HG03571 (cell line): ENCODE data around the gene EDA2R.

Experiments
- ATAC-seq: cut with Tn5 transposase; IDR thresholded peaks from one replicate; pipeline ENCODE4 v1.9.1; 2021; ENCODE audit not compliant: unreplicated experiment

EDA2R gene, protein sequence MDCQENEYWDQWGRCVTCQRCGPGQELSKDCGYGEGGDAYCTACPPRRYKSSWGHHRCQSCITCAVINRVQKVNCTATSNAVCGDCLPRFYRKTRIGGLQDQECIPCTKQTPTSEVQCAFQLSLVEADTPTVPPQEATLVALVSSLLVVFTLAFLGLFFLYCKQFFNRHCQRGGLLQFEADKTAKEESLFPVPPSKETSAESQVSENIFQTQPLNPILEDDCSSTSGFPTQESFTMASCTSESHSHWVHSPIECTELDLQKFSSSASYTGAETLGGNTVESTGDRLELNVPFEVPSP

DNA sequence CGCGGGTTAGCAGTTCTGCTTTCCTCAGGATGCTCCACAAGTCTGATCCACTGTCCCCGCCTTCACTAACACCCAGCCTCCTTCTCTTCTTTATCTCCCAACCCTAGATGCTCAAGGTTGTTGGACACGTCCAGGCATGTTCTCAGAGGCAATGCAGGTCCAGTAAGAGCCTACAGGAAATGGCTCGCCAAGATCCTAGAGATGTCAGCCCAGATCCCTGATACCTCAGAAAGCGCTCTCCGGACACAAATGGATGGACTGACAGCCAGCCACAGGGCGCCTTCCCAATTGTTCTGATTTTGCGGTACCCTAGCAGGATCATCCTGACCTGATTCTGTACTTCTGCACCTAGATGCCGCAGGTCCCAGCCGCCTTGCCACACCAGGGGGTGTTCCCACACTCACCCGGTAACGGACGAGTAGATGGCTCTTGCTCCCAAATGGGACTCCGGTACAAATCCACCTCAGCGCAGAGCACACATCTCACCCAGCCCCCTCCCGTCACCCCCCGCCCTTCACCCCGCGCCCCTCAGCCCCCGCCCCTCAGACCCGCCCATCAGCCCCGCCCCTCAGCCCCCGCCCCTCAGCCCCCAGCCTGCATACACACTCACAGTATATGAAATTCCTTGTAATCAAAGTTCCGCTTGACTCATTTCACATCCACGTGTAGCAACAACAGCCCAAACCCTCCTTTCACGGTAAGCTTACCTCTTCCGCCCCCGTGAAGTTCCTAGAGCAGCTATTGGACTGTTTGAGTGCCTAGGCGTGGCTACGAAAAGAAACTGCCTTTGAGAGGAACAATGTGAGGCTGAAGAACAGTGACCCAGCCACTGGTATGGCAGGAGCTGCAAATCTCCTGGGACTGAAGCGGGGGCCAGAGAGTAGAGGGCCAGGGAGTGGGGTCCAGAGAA, at the start of gene EDA2R:
Gene EDA2R, minus strand, starts transcription at position 488 of the 910 bp plus-strand sequence. CDS start 23,058 bp downstream, outside the sequence.
- peak; percentile 92 for ATAC-seq

DNA sequence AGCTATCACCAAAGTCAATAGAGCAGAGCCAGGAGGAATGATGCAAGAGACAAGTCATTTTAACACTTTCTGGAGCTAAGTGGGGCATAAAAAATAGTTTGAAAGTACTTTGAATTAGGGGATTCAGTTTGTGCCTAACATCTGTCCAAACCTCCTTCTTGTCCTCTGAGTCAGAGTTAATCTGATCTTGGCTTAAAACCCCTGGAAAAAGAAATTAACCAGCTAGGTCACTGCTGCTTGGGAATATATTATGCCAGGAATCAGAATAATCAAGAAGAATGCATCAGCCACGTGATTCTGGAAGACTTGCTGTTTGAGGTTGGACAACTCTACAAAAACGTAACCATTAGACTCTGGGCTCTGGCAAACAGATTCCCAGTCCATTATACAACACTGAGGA, 45.3 kb upstream of the EDA2R start:
- ATAC-seq = no peak

DNA sequence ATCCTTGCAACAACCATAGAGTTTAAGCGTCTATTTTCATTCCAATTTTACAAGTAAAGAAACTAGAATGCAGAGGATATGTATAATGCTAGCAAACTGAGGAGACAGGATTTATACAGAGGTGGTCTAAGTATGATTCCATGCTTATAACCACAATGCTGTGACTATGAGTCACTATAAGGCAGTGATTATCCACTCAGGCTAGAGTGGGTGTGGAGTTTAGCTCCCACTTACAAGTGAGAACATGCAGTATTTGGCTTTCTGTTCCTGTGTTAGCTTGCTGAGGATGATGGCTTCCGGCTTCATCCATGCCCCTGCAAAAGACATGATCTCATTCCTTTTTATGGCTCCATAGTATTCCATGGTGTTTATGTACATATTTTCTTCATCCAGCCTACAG, 41.6 kb upstream of the EDA2R start:
- ATAC-seq = no peak

DNA sequence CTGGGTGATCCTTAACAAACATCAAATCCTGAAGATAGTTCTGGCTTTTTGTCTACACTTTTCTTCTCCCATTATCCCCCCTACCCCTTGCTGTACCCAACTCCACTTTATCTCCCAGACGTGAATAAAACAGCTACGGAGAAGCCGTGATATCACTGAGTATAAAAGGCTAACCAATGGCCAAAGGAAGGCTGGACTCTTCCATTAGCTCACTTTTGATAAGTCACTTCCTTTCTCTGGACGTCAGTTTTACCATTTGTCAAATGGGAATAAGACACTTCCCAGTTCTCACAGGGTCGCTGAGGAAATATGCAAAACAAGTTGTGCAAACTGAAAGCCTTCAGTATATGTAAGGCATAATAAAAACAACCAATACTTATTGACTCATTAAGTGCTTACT, 38.6 kb upstream of the EDA2R start:
- no peak for ATAC-seq

DNA sequence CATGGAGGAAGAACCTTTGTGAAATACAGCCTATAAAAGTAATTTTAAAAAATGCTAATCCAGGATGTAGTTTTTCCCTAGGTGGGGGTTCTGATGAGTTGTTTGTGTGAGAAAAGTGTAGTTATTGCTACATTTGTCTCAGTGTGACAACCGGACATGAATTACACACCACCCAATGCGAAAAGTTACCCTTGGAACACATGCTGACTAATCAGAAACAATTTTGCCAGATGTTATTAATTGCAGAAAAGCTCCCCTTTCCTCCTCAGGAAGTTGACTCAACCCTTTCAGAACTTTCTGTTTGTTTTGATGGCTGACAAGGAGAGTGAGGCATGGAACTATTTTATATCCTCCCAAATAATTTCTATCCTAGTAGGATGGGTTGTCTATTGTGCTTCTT, 38.1 kb upstream of the EDA2R start:
- no peak for ATAC-seq

DNA sequence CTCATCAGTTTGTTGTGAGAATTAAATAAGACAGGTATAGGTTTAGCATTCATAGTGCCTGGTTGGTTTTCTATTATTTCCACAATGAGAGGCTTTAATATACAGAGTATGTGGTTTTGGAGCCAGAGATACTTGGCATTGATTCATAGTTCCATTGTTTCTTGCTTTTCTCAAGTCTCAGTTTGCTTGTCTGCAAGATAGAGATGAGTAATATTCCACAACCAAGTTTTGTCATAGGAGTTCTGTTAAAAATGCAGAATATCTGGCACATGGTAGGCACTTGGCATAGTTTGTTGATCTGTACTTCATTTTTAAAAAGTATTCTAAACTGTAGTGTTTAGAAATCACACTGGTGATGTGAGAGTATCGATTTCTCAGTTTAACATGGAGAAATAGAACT, 37.5 kb upstream of the EDA2R start:
- ATAC-seq = no peak

DNA sequence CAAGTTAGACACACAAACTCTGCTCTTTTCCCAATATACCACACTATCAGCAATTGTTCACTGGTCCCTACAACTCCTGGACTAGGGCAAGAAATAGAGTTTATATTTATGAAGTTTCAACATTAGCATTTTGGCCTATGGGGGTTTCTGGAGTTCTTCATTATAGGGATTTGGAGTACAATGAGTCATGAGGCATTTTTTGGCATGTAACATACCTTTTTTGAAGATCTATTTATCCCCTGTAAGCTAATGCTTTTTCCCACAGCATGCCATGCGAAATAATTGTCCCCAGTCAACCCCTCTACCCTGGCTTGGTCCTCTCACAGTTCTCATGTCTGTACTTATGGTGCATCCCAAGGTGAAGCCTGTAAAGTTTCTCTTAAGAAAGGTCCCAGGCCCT, 36.7 kb upstream of the EDA2R start:
- ATAC-seq = no peak

DNA sequence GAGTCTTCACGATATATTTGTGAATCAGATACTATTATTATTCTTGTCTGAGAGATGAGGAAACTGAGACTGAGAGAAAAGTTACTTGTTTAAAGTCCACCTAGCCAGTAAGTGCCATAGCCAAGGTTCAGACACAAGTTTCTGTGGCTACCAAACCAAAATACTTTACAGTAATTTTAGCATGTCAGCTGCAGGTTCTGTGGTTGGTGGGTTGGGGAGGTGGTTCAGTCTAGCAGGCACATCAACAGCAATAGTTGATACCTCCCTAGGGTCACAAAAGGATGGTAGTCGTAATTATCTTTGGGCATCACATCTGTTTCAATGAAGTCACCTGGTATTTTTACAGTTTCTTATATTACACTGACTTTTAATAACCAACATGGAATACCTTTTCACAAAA, 35.6 kb upstream of the EDA2R start:
- no peak for ATAC-seq

DNA sequence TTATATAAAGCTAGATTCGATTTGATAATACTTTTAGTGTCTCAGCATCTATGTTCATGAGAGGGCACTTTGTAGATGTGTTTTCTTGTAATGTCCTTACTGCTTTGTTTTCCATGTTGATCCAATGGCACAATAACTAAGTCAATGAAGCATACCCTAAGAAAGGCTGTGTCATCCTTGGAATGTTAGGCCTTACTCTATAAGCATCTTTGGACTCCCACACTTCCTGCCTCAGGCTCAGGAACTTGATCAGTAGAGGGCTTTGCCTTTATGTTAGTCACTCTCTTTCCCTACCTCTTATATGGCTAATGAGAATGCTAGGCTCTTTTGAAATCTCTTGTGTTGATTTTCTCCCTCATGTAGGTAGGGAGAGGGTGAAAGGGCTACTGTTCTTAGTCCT, 33.2 kb upstream of the EDA2R start:
- ATAC-seq = no peak

DNA sequence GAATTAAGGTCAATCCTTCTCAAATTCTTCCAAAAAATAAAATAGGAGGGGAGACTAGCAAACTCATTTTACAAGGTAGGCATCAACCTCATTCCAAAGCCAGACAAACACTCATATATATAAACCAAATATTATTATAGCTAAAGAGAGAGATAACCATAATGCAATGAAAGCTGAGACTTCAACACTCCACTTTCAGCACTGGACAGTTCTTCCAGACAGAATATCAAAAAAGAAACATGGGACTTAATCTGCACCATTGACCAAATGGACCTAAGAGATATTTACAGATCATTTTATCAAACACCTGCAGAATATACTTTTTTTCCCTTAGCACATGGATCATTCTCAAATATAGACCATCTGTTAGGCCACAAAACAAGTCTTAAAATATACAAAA, 15.5 kb upstream of the EDA2R start:
- ATAC-seq = no peak

DNA sequence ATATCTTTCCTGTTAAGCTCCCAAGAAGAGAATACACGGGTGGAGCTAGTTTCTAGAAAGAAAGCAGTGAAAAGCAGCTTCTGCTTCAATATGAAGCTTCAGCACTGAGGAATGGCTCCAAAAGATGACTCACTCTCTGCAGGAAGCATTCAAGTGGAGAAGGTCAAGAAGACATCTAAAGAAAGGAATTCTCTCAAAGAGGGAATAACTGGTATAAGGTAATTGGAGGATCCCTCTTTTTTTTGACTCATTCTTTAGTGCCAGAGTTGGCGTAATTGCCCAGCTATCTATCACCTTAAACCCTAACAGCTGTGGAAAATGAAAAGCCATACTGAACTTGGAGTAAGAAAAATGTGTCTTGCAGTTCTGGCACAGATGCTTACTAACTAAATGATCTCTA, 3.5 kb downstream of the EDA2R start:
- no peak for ATAC-seq

DNA sequence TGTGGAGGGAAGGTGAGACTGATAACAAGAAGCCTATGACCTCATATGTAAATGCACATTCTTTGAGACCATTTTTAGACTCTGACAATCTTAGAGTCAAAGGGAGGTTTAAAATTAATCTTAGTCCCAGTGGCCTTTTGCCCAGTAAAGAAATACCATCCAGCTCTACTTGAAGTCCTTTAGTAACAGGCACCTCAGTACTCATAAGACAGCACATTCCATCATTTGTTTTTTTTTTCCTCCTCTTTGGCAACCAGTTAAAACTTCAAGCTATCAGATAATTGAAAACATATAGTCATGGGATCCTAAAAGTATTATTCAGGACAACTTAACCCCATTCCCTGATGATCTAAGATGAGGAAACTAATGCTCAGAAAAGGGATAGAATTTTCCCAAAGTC, 4.6 kb downstream of the EDA2R start:
- no peak for ATAC-seq

DNA sequence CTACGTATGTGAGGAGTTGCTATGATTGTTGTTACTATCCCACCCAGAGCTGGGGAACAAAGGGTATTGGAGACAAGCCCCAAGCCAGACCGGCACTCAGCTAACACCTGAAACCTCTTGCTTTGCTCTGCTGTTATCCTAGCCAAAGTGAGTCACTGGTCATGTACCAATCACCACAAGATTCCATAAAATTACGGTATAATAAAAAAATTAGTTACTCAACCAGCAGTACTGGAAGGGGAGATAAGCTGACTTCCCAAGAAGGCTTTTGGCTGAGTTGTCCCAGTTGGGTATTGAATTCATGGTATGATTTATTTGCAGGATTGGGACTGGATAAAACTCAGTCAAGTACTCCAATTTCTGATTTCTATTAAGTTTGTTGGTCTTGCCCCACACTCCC, 5.3 kb downstream of the EDA2R start:
- no peak for ATAC-seq

DNA sequence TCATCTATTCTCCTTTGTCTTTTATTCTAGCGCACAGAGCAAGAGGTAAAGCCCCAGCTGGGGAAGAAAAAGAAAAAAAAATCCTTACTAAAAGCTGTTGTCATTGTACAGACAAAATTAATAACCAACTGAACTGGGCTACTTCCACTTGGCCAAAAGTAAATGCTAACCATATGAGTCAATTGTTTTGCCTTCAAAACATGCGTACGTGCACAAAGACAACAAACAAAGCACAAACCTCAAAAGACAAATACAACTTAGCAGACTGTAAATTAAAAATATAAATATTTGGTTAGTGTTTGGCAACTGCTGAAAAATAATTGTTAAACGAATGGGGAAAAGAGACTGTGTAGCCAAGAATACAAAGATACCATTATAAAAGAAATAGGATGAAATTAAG, 5.9 kb downstream of the EDA2R start:
- ATAC-seq = no peak

DNA sequence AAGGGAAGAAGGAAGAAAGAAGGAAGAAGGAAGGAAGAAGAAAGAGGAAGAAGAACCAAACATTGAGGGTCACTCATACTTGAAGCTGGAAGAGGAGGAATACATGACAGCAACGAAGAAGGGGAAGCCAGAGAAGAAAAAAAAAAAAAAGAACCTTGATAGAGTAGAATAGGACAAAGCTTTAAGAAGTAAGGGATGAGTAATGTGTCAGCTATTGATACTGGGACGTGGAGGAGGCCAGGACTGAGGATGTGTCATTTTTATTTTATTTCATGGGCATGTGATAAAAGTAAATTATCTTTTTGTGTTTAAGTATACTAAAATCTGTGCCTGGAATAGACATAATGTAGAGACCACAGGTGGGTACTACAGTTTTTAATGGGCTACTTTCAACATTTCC, 6.4 kb downstream of the EDA2R start:
- ATAC-seq = no peak

DNA sequence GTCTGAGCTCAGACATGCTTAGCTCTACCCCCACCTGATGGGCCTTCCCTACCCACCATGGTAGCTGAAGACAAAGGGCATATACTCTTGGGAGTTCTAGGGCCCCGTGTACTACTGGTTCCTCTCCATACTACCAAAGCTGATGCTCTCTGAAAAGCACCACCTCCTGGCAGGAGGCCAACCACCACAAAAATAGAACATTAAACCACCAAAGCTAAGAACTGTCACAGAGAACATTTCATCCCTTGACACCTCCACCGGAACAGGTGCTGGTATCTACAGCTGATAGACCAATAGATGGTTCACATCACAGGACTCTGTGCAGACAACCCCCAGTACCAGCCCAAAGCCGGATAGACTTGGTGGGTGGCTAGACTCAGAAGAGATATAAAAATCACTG, 13.4 kb downstream of the EDA2R start:
- peak; percentile 88 for ATAC-seq

DNA sequence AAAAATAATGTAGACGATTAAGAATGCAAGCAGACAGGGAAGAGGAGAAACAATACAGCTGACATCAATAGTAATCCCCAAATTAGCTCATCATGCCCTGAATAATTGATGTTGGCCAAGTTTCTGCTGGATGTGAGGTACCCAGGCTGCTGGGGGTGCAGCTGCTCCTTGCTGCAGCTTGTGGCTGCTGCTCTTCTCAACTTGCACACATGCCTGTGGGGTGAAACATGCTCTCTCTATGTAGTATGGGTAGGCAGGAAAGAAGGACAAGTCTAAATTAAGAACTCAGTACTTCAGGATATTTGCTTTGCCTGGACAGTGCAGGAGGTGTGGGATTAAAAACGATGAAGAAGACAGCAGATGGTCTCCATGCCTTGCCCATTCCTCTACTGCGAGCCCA, 16.7 kb downstream of the EDA2R start:
- ATAC-seq = no peak

DNA sequence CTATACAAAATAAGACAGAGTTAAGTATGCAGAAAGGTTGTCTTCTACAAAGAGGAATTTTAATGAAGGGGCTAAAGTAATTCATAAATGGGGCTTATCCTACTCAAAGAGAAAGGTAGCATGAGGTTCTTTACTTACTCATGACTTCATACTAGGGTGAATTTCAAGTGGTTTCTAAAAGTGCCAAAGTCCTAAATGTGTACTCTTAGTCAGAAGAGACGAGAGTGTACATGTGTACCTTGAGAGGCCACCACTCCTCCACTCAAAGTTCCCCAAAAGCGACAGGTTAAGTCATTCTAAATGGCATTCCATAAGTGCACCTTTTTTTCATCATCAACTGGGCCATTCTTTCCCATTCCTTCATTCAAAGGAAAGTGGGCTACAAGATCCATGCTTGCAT, 21.9 kb downstream of the EDA2R start:
- ATAC-seq = no peak

DNA sequence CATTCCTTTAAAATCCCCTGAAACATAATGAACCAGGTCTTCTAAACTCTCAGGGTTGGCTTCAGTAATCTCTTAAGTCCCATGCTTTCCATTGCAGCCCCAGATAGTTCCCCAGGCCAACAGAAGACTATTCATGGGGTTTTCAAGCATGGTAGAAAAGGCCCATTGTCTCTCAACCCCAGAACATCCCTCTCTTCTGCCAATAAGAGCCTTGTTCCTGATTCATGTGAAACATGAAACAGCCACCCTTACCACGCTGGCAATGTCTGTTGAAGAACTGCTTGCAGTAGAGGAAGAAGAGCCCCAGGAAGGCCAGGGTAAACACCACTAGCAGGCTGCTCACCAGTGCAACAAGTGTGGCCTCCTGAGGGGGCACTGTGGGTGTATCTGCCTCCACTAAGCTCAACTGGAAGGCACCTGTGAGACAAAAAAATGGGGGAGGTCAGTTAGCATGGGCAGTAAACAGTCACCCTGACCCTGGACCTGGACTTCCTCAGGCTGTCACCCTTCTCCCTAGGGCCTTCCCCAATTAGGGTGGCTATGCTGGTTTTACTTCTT, 36.4 kb downstream of the EDA2R start:
- no peak for ATAC-seq

DNA sequence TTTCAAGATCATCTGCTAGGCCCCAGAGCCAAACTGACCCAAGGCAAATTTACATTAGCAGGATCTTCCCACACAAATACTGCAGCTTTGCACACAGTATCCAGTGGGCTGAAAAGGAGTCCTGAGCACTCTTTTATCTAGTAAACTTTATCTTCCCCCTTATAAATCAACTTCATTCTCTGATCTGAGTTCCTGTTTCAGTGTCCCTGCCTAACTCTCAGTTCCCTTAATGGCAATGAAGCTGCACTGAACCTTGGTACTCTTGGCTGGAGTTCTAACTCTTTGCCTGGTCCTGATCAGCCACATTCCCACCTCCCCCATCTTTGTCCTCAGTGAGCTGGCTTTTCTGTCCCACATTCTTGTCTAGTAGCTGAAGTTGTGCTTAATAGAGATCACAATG, 37.4 kb downstream of the EDA2R start:
- no peak for ATAC-seq

DNA sequence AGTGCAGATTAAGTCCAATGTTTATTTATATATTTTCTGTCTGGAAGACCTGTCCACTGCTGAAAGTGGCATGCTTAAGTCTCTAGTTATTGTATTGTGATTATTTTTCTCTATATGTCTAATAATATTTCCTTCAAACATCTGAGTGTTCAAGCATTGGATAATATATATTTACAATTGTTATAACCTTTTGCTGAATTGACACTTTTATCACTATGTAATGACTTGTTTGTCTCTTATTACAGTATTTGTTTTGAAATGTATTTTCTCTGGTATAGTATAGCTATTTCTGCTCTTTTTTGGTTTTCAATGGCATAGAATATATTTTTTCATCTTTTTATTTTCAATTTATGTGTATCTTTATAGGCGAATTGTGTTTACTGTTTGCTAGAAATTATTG, 59.7 kb downstream of the EDA2R start:
- ATAC-seq = no peak

DNA sequence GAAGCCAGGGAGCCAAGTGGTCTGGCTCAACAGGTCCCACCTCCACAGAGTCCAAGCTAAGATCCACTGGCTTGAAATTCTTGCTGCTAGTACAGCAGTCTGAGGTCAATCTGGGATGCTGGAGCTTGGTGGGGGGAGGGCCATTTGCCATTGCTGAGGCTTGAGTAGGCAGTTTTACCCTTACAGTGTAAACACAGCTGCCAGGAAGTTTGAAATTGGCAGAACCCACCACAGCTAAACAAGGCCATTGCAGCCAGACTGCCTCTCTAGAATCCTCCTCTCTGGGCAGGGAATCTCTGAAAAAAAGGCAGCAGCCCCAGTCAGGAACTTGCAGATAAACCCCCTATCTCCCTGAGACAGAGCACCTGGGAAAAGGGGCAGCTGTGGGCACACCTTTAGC, 84.9 kb downstream of the EDA2R start:
- ATAC-seq = no peak
